HEK293 (cell line): ENCODE measurements around the gene A4GALT.

Source experiments
- TCF7L2 ChIP-seq: IDR thresholded peaks from 2 replicates; pipeline ENCODE4 v1.6.1; 2011; ENCODE audit warnings: low read depth, mild to moderate bottlenecking, inconsistent platforms, low read length, moderate library complexity, borderline replicate concordance
- ZNF366 ChIP-seq: fragments of 450-650 bp; formaldehyde crosslinking; conservative IDR thresholded peaks from 2 replicates; pipeline ENCODE4 v1.5.1; 2016; ENCODE audit warnings: missing biosample characterization, missing genetic modification characterization
- ZNF600 ChIP-seq: fragments of 450-650 bp; formaldehyde crosslinking; IDR thresholded peaks from 2 replicates; pipeline ENCODE4 v1.5.1; 2016; ENCODE audit warnings: missing biosample characterization, missing genetic modification characterization
- ZNF658 ChIP-seq: fragments of 450-650 bp; formaldehyde crosslinking; IDR thresholded peaks from 2 replicates; pipeline ENCODE4; 2016; ENCODE audit warnings: missing biosample characterization, missing genetic modification characterization
- TF ChIP-seq, protein P1 (sequence below): fragments of 450-650 bp; formaldehyde crosslinking; IDR thresholded peaks from 2 replicates; pipeline ENCODE4 v1.5.1; 2016; ENCODE audit warnings: missing biosample characterization, missing genetic modification characterization

DNA sequence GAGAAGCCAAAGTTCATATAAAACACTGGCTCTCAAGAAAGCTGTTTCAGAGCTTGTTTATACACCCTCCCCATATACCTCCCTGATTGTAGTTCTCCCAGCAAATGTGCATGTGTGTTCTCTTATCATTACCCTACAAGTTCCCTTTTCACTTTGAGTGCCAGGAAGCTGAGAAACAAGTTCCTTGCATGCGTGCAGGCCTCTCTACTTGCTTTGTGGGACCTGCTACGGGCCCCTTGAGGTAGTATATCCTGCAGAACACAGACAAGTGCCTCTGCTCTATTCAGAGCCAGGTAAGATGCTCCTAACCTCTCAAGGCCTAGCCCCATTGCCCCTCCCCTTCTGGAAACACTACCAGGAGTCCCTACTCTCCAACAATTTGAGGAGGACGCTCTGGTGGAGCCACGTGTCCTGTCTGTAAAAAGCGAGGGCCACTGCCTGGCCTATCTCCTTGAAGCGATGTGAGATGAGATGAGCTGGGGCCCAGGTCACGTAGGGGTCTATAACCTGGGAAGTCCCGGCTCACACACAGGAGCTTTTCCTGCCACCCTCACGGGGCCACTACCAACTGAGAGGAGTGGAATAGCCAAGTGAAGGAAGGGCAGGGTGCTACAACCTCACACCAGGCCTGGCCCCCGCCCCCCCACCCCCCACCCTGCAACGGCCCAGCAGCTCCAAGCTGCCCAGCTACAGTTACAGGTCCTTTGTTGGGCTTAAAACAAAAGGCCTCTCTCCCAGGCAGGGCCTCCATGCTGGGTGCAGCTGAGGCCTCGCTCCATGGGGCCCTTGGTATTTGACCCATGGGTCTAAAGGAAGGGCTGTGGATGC is 77.7 kb downstream of the A4GALT start:
- TF ChIP-seq, protein P1, sequence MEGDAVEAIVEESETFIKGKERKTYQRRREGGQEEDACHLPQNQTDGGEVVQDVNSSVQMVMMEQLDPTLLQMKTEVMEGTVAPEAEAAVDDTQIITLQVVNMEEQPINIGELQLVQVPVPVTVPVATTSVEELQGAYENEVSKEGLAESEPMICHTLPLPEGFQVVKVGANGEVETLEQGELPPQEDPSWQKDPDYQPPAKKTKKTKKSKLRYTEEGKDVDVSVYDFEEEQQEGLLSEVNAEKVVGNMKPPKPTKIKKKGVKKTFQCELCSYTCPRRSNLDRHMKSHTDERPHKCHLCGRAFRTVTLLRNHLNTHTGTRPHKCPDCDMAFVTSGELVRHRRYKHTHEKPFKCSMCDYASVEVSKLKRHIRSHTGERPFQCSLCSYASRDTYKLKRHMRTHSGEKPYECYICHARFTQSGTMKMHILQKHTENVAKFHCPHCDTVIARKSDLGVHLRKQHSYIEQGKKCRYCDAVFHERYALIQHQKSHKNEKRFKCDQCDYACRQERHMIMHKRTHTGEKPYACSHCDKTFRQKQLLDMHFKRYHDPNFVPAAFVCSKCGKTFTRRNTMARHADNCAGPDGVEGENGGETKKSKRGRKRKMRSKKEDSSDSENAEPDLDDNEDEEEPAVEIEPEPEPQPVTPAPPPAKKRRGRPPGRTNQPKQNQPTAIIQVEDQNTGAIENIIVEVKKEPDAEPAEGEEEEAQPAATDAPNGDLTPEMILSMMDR (tag by site-specific recombination): no peak
- TF ChIP-seq TCF7L2: no peak
- no peak for TF ChIP-seq ZNF366 (tag by site-specific recombination)
- no peak for TF ChIP-seq ZNF600
- TF ChIP-seq ZNF658 (tag by site-specific recombination): no peak
